IPS DF 19.7 (cell line): ENCODE data around the gene POLA1.
"Not testable (repeated sequence)": the region's sequence is repeated elsewhere in the genome, so short reads cannot be mapped to it uniquely, and the experiment has no call there.

Experiments used
- DNase-seq: peaks from one replicate; pipeline ENCODE4 v3.0.0-alpha.2; 2013; ENCODE audit warnings: low read depth, low spot score

The POLA1 gene, protein sequence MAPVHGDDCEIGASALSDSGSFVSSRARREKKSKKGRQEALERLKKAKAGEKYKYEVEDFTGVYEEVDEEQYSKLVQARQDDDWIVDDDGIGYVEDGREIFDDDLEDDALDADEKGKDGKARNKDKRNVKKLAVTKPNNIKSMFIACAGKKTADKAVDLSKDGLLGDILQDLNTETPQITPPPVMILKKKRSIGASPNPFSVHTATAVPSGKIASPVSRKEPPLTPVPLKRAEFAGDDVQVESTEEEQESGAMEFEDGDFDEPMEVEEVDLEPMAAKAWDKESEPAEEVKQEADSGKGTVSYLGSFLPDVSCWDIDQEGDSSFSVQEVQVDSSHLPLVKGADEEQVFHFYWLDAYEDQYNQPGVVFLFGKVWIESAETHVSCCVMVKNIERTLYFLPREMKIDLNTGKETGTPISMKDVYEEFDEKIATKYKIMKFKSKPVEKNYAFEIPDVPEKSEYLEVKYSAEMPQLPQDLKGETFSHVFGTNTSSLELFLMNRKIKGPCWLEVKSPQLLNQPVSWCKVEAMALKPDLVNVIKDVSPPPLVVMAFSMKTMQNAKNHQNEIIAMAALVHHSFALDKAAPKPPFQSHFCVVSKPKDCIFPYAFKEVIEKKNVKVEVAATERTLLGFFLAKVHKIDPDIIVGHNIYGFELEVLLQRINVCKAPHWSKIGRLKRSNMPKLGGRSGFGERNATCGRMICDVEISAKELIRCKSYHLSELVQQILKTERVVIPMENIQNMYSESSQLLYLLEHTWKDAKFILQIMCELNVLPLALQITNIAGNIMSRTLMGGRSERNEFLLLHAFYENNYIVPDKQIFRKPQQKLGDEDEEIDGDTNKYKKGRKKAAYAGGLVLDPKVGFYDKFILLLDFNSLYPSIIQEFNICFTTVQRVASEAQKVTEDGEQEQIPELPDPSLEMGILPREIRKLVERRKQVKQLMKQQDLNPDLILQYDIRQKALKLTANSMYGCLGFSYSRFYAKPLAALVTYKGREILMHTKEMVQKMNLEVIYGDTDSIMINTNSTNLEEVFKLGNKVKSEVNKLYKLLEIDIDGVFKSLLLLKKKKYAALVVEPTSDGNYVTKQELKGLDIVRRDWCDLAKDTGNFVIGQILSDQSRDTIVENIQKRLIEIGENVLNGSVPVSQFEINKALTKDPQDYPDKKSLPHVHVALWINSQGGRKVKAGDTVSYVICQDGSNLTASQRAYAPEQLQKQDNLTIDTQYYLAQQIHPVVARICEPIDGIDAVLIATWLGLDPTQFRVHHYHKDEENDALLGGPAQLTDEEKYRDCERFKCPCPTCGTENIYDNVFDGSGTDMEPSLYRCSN (N-terminal part only)

DNA sequence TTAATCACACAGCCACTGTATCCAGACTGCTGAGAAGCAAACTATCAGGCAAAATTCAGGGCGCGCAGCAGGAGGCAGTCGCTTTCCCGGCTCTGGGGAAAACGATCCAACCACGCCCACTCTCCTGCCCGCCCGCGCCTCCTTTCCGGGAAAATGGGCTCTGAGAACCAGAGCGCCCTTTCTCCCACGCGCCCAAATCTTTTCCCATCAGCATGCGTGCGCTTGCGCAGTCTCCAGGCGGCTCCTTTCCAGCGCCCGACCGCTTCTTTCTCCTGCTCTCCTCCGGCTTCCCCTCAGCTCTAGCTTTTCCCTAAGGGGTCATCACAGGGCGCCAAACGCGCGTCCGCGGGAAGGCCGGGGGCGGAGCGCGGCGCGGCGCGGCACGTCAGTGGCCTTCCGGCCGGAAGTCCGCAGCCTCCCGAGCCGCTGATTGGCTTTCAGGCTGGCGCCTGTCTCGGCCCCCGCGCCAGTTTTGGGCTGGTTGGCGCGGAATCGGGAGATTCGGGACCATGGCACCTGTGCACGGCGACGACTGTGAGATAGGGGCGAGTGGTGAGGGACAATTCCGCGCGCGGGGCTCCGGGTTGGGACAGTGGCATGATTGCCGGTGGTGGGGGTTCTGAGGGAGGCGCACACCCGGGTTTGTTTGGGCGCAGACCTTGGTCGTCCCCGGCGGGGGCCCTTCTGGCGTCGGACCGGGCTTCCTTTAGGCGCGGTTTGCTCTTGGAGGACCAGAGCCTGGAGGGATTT lies at the start of gene POLA1:
Gene POLA1, plus strand, starts transcription at position 466 of the 750 bp plus-strand sequence. Its CDS starts 44 bp downstream, at position 510.
- peak; percentile 77 for DNase-seq

DNA sequence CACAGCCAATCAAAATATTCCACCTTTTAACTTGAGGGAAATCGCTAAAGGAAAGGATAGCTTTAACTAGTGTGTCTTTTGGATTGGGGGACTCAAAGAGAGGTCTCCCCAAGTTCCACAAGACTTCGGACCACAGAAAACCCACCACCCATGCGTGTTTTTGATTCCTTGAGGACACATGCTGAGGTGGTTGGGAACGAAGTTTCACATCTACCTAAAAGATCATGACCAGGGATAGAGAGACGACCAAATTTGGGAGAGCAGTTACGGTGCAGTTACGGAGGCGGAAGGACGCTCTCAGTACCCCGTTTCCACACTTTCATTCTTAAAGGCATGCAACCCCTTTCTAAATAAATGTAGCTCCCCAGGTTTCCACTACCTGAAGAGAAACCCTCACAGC lies 47.7 kb upstream of the POLA1 start:
- DNase-seq, result no peak

DNA sequence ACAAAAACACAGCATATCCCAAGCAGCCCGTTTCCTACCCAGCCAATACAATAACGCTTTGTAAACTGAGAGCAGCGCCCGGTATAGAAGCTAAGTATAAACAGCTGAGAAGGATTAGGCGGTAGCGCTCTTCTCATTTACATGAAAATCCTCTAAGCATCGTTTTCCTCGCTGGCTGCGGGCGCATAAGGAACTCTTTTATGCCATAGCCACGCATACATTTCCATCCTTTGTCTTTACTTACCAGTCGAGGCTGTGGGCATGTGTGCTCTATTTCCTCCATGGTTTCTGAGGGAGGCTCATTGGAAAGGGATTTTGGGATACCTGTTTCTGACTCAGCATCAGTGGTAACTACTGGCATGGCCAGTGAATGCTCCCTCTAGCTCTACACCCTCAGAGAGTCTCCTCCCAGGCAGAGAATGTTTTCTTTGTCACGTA lies 47.0 kb upstream of the POLA1 start:
- DNase-seq, result no peak

DNA sequence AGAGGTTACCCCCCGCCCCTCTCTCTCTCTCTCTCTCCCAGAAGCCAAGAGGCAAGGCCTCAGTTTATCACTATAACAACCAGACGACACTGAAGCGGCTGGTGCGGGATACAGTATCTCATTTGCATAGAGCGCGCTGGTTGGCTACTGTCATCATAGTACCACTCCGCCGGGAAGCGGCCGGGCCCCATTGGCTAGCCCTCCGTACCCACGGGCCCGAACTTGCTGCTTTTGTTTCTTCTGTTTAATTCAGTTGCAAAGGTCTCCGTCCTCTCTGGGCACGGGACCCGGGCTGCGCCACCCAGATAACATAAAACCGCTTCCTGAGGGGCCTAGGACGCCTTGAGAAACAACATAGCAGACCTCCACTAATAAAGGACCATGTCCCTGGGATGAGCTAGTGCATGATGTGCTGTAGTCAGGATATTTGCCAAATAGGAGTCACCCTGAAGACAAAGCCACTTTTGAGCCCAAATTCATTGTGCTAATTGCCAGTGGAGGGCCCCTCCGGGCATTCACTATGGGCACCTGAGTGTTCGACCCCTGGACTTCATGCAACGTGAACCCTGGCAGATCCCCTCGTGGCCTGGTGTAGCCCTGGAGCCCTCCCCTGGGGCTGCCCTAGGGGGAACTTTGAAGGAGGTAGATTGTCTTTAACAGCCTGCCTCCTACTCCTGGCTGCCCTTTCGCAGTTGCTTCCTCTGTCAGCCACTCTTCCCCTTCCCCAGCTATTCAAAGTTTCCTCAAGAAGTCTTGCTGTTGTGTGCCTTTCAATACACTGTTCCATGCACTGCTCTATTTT lies 46.3 kb upstream of the POLA1 start, which contains the start of gene PCYT1B:
Gene PCYT1B, minus strand, starts transcription at position 91 of the 802 bp plus-strand sequence. CDS start 242 bp downstream, outside the sequence.
- peak; percentile 77 for DNase-seq

DNA sequence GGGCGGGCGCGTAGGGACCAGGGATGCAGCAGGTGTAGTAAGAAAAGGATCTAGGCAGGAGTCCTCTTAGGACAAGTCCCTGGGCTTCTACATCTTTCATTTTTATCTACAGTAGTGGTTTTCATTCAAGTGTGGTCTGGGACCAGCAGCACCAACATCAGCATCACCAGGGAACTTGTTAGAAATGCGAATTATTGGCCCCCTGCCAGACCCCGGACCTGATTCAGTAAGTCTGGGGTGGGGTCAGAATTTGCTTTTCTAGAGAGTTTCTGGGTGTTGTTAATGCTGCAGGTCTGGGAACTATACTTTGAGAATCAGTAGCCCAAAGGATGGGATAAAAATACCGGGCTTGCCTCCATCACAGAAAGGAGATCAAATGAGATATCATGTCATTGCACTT lies 45.2 kb upstream of the POLA1 start:
- no peak for DNase-seq

DNA sequence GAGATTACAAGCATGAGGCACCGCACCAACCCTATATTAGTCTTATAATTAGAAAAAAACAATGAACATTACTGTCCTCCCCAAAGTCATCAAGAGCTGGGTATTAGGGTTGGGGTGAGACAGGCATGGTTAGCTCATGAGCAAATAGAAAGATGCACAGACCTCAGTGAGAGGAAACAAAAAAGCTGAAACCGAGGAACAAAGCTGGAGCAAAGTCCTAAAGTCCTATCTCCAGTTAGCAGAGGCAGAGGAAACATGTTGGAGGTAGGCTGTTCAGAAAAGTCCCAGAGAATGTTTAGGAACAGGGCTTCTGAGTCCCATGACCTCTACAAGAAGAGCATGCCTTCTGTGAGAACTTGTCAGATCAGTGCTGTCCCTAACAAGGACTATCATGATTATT lies 41.9 kb upstream of the POLA1 start:
- DNase-seq, result no peak

DNA sequence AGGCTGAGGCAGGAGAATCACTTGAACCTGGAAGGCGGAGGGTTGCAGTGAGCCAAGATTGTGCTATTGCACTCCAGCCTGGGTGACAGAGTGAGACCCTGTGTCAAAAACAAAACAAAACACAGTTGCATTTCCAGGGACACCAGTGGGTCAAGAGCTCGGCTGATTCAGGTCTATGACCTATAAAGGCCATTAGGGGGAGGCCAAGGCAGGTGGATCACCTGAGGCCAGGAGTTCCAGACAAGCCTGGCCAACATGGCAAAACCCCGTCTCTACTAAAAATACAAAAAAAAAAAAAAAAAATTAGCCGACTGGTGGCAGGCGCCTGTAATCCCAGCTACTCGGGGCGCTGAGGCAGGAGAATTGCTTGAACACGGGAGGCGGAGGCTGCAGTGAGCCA lies 38.0 kb upstream of the POLA1 start:
- not testable (repeated sequence) for DNase-seq

DNA sequence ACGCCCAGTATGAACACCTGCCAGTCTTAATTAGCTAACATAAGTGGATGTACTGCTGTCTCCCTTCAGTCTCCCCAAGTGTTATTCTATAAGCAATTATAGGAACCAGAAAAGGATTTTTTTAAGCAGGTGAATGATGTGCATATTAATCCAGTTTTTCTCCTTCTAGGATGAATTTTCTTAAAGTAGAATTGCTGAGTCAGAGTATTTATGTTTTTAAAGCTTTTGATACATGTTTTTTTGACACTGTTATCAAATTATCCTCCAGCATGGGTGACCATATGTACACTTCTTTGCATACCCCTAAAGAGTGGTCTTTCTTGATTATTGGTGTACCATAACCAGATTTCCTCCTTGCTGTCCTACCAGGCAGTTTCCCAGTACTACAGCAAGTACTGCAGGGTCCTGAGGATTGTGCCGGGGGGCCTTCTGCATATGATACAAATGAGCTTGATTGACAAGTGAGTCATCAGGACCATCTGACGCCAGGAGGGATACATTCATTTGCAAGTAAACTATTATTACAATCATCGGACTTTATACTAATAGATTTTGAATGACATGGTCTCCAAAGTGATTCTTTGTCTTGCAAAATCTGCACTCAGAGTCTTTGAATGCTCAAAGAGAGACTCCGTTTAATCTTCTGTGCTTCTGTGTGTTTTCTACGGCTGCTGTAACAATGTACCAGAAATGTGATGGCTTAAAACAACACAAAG lies 35.9 kb upstream of the POLA1 start:
- no peak for DNase-seq

DNA sequence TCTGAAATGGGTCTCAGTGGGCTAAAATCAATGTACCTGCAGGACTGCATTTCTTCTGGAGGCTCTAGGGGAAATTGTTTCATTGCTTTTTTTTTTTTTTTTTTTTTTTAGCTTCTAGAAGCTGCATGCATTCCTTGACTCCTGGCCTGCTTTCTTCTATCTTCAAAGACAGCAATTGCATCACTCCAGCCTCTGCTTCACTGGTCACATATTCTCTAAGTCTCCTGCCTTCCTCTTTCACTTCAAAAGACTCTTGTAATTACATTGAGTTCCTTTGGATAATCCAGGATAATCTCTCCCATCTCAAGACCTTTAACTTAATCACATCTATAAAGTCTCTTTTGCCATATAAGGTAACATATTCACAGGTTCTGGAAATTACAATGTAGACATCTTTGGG lies 35.3 kb upstream of the POLA1 start:
- no peak for DNase-seq

DNA sequence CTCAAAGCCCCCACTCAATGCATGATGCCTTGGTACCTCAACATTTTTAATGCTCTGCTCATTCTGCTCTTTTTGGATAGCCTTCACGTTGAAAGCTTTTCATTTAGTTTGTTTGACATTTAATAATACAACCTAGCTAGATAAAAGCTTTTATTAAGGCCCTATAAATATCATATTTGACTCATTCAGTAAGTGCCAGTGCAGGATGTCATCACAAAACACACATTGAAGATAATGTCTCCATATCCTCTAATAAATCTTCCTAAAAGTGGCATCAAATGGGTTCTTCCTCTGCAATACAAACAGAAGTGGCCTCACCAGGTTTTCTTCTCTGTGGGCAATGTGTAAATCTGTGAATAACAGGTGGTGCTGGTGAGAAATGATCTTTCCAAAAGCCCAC lies 34.6 kb upstream of the POLA1 start:
- DNase-seq, result no peak

DNA sequence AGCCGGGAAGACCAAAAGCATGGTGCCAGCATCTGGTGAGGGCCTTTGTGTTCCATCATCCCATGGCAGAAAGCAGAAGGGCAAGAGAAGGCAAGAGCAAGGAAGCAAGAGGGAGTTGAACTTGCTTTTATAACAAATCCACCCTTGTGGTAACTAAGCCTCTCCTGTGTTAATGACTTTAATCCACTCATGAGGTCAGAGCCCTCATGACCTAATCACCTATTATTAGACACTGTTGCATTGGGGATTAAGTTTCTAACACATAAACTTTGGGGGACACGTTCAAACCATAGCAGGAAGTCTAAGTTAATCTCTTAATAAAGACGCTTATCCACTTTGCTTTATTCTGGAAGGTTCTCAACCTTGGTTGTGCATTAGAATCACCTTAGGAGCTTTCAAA lies 34.1 kb upstream of the POLA1 start:
- DNase-seq, result no peak

DNA sequence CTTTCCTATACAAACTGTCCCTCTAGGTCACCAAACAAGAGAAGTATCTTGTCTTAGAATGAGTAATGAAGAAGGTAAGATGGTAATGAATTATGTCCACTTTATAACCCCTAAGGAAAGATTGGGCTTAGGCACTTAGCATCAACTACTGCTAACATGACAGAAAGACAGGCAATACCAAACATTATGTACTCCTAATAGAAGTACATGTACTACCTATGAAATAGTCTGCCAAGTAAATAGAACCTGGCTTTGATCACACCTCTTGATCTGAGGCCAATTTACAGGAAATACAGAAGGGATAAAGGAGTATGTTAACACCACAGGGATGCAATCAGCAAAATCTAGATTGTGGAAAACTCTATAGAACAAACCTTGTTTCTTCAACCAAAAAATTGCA lies 32.4 kb upstream of the POLA1 start:
- no peak for DNase-seq

DNA sequence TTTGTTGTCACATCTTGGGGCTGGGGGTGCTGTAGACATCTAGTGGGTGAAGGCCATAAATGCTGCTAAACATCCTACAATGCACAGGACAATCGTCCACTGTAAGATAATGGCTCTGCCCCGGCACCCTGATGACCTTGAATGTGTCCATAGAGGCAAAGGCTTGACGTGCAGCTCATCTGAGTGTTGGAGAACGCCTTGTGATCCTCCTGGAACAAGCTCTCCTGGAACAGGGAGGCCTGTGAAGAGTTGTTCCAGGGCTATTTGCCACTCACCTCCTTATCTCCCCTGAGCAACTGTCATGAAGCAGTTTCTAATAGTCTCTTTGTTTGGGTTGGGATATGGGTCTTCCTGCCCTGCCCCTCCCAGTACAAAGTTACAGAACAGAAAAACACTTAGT lies 31.4 kb upstream of the POLA1 start:
- no peak for DNase-seq

DNA sequence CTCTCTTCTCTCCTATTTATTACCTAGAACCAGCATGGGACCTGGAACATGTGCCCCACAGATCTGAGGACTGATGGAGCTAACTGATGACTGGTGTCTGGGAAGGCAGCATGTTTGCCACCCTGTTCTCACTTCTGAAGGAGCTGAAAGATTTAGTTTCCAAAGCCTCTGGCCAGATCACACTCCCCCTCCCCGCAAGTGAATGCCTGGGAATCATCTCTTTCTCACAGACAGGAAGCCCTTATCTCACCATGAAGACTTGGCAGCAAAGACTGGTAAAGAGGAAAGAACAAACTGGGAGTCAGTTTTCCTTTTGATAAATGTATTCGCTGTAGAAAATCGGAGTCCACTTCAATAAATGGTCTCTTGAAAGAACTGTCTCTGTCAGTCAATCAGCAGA lies 25.6 kb upstream of the POLA1 start:
- DNase-seq, result no peak

DNA sequence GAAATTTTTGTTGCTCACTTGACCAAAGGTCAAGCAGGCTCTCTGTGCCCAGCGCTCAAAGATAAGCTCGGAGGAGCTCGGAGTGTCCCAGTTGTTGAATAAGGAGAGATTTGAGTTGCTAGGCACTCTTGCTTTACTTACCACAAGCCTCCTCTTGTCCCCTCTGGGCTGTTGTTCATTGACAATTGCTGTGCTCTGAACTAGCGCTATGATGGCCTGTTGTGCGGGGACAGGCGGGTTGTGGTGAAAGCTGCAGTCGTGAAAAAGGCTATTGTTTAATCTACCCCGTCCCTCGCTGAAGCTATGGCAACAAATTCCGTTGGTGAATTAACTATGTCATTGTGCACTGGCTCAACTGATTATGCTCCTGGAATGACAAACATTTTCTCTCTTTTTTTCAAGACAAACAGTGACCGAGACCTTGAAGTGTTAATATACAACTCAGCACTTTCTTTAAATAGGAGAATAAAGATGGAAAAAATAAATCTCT lies 21.0 kb upstream of the POLA1 start:
- no peak for DNase-seq

DNA sequence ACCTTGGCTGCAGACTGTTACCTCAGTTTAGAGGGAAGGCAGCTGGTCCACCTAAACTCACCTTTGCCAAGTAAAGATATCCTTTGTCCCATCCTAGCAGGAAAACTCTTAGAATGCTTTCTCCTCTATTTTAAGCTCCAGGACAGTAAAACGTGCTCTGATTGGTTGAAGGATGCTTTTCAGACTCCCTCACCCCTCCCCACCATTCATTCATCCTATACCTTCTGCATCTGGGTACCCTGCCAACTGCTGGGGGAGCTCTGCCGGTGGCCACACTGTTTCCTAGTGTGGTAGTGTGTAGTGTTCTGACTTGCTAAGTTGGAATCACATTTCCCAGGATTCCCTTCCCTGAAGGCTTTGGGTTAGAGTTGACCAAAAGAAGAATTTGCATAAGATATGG lies 20.3 kb upstream of the POLA1 start:
- DNase-seq, result no peak

DNA sequence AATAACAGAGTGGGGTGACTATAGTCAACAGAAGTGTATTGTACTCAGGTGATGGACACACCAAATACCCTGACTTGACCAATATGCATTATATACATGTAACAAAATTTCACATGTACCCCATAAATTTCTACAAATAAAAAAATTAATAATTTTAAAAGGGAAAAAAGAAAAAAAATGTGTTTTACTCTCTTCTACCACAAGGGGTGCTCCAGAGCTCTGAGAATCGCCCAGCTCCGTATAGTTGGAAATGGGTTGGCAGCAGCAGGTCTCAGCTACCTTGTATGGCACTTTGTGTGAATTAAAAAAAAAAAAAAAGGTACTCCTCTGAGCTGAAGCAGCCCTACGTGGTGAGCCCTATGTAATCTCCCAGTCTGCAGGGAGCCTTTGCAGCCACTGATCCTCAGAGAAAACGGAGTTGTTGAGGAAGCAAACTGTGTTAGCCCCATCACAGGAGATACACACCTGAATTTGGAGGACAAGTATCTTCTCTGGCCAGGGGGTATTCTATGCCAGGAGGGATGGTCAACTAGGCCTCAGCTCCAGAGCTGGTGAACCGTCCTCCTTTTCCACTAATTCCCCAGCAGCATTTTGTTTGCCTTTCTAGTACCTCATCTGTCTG lies 17.2 kb upstream of the POLA1 start:
- no peak for DNase-seq

DNA sequence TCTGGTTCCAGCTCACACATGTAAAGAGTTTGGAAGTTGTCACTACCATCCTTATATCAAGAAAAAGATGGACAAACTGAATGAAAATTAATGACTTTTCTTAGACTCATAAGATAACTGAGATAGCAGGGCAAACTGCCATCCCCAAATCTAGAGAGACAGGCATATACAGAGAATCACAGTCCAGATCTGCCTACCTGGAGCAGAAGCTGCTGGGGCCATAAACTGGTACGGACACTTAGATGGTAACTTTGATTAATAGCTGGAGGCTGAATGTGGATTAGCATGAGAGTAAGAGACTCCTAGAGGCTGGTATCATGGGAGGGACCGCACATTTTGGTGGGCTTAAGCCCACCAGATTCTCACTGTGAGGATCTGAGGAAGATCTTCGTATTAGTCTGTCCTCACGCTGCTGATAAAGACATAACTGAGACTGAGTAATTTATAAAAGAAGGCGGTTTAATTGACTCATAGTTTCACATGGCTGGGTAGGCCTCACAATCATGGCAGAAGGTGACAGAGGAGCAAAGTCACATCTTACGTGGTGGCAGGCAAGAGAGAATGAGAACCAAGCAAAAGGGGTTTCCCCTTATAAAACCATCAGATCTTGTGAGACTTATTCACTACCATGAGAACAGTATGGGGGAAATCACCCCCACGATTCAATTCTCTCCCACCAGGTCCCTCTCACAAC lies 10.8 kb upstream of the POLA1 start:
- DNase-seq, result no peak
